Peyer's patch (tissue), 4 donors: ENCODE measurements around the gene ADM5.

Experiments used
- POLR2A ChIP-seq, 2 donors: fragments of 450-650 bp; IDR thresholded peaks; one replicate each; pipeline ENCODE4 v1.5.1; 2017; ENCODE audit warnings: antibody characterized with exemption in 2 of 2, mild to moderate bottlenecking in 2 of 2, moderate library complexity in 2 of 2
- TF ChIP-seq, protein P1 (sequence below), 6 experiments: fragments of 450-650 bp in 4 of 6; fragments of 200-600 bp in 2 of 6; sonication (generic) in 1 of 6; IDR thresholded peaks; one replicate each; pipeline ENCODE4 v1.5.1; 2017 to 2019; ENCODE audit warnings: antibody characterized with exemption in 6 of 6, mild to moderate bottlenecking in 3 of 6, moderate library complexity in 1 of 6

DNA sequence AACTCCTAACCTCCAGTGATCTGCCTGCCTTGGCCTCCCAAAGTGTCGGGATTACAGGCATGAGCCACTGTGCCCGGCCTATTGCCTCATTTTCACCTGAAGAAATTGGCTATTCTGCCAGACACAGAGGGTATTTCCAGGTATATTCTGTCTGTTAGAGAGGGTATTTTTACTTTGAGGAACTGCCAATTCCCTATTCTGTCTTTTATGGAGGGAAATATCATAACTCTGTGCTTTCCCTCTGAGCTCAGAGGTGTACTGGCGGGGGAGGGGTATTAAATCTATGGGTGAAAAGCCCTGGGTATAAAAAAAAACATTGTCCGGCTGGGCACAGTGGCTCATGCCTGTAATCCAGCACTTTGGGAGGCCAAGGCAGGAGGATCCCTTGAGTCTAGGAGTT is 48.9 kb downstream of the ADM5 start:
- TF ChIP-seq, protein P1, sequence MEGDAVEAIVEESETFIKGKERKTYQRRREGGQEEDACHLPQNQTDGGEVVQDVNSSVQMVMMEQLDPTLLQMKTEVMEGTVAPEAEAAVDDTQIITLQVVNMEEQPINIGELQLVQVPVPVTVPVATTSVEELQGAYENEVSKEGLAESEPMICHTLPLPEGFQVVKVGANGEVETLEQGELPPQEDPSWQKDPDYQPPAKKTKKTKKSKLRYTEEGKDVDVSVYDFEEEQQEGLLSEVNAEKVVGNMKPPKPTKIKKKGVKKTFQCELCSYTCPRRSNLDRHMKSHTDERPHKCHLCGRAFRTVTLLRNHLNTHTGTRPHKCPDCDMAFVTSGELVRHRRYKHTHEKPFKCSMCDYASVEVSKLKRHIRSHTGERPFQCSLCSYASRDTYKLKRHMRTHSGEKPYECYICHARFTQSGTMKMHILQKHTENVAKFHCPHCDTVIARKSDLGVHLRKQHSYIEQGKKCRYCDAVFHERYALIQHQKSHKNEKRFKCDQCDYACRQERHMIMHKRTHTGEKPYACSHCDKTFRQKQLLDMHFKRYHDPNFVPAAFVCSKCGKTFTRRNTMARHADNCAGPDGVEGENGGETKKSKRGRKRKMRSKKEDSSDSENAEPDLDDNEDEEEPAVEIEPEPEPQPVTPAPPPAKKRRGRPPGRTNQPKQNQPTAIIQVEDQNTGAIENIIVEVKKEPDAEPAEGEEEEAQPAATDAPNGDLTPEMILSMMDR (IDR thresholded peaks at IDR 0.05): no peak
- no peak for TF ChIP-seq POLR2A (IDR thresholded peaks at IDR 0.05)
